Measurements from ENCODE around the gene LEMD2.

LEMD2 gene

DNA sequence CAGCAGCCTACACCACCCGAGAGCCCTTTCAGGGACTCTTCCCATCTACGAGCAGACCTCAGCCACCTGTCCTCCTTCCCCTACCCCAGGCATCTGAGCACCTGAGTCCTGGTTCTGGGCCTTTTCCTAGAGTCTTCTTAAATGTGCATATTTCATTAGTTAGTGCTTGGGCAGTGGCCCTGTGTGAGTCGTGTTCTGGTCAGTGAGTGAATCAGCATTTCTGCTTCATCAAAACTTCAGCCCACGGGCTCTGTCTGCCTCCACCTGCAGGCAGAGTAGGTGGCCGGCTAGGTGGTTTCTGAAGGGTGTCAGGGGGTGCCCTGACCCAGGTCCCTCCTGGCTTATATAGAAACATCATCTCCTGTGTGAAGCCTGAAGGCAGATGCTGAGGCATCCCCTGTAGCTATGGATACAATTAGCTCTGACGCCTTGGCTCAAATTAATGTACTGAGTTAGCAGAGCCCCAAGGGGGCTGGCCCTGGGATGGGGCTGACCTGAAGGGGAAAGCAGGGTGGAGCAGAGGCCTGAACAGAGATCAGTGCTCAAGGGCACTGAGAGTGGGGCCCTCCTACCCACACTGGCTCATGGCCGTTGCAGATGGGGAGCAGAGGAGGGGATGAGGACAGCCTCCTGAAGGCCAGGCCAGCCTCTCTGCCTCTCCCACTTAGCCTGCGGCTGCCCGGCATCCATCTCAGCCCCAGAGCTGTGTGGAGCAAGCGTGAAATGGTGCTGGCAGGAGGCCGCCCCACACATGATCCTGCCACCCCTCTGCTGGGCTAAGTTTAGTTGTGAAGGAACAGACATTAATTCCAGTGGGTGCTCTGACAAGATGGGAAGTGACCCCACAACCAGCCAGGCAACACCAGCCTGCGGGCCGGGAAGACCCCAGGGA is 55.9 kb downstream of the LEMD2 start:
- no peak for DNase-seq

DNA sequence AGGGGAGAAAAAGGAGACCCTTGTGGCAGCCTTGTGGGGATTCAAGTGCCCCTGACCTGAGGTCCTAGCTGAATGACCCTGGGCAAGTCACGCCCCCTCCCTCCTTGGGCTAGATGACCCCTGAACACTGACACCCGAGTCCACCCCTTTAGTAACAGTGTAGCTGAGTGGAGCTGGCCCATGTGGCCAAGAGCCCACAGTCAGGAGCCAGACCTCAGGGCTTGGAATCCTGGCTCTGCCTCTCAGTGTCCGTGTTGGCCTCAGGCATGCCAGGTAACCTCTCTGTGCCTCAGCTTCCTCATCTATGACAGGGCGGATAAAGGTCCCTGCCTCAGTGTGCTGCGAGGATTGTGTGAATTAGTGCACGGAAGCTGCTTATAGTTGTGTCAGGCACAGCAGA is 56.5 kb downstream of the LEMD2 start:
- DNase-seq = no peak

DNA sequence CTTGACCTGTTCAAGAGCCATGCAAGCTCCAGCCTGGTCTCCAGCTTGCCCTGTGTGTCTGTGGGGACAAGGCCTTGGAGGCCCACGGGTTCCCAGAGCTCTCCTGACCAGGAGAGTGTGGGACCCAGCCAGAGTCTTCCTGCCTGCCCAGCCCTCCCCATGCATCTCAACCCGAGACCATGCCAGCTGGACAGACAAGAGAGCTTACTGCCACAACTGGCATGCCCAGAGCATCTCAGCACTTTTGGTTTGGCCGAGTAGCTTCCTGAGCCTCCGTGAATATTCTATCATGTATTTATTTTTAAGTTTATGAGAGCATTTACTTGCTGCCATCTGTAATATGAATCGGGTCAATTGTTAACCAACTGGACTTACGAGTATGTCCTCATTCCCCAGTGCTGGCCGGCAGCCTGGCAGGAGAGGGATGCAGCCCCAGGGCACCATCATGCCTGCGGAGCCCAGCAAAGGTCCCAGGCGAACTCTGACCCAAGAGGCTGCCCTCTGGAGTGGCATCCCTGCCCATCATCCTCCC is 57.1 kb downstream of the LEMD2 start:
- DNase-seq = no peak

DNA sequence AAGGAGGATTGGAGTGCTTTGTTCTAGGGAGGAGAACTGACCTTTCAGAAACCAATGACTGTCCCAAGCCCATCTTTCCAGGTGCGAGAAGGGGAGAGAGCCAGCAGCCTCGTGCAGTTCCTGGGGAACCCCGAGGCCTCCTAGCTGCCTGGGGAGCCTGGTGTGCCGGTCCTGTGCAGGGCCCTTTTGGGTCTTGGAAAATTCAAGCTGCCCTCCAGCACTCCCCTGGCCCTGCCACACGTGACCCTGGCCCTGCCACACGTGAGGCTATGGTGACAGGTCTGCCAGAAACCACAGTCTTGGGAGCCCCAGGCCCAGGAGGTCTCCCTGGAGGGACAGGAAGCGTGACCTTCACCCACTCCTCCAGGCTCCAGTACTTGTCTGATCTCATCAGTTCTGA is 57.9 kb downstream of the LEMD2 start:
- no peak for DNase-seq

DNA sequence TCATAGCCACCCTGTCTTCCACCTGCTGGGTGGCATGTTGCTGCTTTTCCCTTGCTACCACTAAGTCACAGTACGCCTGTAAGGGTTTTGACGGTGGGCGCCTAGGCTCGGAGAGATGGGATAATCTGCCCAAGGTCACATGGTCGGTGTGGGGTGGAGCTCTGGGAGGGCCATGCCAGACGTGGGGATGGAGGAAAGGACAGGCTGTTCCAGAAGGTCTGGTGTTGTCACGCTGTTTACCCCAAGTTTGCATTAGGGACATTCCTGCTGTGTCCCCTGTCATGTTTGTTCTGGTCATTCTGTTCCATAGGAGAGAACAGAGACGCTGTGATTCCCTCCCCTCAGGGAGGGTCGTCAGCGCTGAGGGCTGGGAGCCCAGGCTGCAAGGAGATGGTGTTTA is 58.3 kb downstream of the LEMD2 start:
- DNase-seq = no peak

DNA sequence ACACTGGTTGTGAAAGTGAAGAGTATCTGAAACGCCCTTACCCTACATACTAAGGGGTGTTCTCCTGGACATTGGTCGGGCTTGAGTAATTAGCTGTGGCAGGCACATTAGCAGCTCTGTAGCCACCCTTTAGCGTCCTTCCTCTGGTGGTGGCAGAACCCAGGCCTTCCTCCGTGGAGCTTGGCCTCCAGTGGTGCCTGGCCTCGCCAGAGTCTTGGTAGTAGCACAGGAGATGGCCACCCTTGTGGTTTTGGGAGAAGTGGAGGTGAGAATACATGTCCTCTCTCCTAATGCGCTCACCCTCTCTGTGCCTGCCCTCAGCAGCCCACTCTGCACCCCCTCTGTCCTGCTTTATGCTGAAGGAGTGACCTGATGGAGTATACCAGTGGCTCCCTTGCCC is 59.9 kb downstream of the LEMD2 start:
- no peak for DNase-seq

DNA sequence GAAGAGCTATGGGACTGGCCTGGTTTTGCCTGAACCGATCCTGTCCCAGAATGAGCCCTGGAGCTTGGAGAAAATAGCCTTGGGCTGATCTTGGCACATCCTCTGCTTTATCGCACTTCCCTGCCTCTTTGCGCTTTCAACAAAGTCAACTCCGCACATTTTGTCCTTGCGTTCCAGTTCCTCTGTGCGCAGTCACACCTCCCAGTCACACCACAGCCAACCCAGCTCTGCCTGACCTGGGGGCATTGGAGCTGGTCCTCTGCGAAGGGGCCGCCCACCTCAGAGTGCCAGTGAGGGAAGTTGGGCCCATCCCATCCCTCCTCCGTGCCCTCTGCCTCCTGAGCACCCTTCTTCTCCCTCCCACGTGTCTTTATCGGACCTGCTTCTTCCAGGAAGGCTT is 60.5 kb downstream of the LEMD2 start:
- no peak for DNase-seq

- no peak for DNase-seq
These were observed 61.0 kb downstream of the LEMD2 start for GRCh38 chr6:33727932-33728331.

- DNase-seq = no peak
These were observed 61.8 kb downstream of the LEMD2 start for GRCh38 chr6:33727126-33727525.

DNA sequence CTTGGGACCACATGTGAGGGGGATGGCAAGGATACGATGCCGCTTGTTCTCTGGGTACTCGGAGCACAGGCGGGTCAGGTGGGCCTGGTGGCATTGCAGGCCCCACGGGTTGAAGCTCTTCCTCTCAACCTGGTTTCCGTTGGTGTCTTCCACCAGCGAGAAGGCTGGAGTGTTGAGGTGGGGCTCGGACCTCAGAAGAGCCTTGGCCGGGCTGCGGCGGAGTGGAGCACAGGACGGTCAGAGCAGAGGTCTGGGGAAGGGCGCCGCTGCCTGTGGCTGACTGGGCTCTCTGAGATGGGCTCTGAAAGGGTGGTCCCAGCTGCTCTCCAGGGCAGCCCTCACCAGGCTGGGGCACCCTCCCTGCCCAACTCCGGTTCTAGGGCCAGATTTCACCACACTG is 62.2 kb downstream of the LEMD2 start:
- DNase-seq = no peak

- DNase-seq = no peak
These were observed 62.8 kb downstream of the LEMD2 start for GRCh38 chr6:33725891-33726673.

GRCh38 chr6:33725222-33725621 is 63.7 kb downstream of the LEMD2 start:
- no peak for DNase-seq

GRCh38 chr6:33724102-33725023 is 64.6 kb downstream of the LEMD2 start:
- no peak for DNase-seq

GRCh38 chr6:33723371-33724085 is 65.4 kb downstream of the LEMD2 start:
- DNase-seq = no peak

DNA sequence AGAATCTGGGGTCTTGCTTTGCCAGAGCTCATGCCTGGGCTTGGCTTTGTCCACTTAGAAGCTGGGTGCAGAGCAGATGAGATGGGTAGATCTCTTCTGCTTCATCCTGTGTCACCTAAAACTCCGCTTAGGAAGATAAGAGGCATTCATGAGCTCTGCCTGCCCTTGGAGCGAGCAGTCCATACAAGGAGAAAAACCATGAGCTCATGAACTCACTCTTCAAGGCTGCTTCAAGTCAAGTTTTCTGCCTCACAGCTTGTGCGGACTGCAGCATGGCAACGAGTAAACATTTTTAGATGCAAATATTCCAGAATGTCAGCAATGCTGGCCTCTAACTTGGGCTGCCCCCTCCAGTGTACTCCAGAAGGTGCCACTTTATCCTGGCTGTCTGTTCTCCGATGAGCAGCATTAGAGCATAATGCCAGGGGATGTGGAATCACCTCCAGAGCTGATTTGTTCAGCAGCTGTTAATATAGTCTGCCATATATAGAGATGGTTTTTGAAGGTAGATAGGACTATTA is 66.8 kb downstream of the LEMD2 start:
- DNase-seq = no peak

GRCh38 chr6:33721508-33721907 is 67.4 kb downstream of the LEMD2 start:
- no peak for DNase-seq

All from NCI-H226 (cell line).